GM12891 (cell line): ENCODE measurements around the gene CATSPER3.

Experiments used
- POU2F2 ChIP-seq: IDR thresholded peaks from 2 replicates; pipeline ENCODE4 v1.6.1; 2011; ENCODE audit warnings: low read depth, mild to moderate bottlenecking, control low read depth, low read length, moderate library complexity
- SPI1 ChIP-seq: IDR thresholded peaks from 2 replicates; pipeline ENCODE4 v1.6.1; 2011; ENCODE audit warnings: low read depth, low read length, control low read depth
- TAF1 ChIP-seq: IDR thresholded peaks from 2 replicates; pipeline ENCODE4 v1.6.1; 2011; ENCODE audit warnings: low read depth, low read length, control low read depth

- no peak for TF ChIP-seq POU2F2
- TF ChIP-seq SPI1 = no peak
- TF ChIP-seq TAF1 = no peak
Measured at GRCh38 chr5:135054546-135054945, 86.8 kb downstream of the CATSPER3 start.
